PC-9 (cell line): ENCODE measurements around the gene TBC1D13.

ENCODE experiments used
- CTCF ChIP-seq: fragments of 200-600 bp; sonication (generic); conservative IDR thresholded peaks from 2 replicates; pipeline ENCODE4 v1.6.1; 2017; ENCODE audit warnings: mixed run types, antibody characterized with exemption, mild to moderate bottlenecking, moderate library complexity
- EZH2 ChIP-seq: fragments of 200-600 bp; sonication (generic); IDR thresholded peaks from 2 replicates; pipeline ENCODE4 v1.8.0; 2017; ENCODE audit warnings: antibody characterized with exemption, low read depth

GRCh38 chr9:128836509-128837145 is 49.6 kb downstream of the TBC1D13 start:
- no peak for TF ChIP-seq CTCF
- no peak for TF ChIP-seq EZH2
